Stimulated activated CD8-positive, alpha-beta memory T cell treated with anti-CD3 and anti-CD28 coated beads, Interleukin-12 subunit alpha, Interleukin-12 subunit beta, amount 100 ng/mL, for 24 hours (primary cell): ENCODE data around the gene ESF1.
"Not testable (repeated sequence)": the region's sequence is repeated elsewhere in the genome, so short reads cannot be mapped to it uniquely, and the experiment has no call there.

Source experiments
- DNase-seq: peaks from one replicate; pipeline ENCODE4 v3.0.0-alpha.2; 2020; ENCODE audit errors: extremely low read depth

The ESF1 gene

GRCh38 chr20:13790708-13791107, 6.0 kb upstream of the ESF1 start:
- no peak for DNase-seq

DNA sequence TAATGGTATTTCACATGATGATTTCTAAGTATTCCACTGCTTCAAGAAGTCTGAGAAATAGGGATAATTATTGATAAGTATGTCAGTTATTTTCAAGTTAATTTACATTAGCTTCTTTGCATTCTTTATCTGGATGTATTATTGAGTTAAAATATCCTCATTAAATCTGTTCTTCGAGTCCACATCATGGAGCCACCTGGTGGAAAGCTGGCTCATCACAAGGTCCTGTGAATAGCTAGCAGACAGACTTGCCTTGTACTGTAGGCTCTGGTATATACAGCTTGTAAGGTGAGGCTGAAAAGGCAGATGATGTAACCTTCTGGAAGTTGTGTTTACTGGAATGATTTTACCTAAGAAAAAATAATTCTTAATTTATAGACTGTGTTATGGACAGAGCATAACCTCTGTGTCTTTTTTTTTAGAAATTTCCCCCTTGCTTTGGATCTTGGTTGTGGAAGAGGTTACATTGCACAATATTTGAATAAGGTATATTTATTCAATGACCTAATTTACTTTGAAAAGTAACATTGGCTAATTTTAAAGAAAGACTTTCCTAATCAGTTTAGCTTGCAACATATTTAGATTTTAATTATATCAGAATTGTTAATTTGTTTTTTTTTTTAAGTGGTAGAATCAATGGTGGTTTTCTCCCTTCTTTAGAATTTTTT, 3.6 kb upstream of the ESF1 start:
- no peak for DNase-seq

DNA sequence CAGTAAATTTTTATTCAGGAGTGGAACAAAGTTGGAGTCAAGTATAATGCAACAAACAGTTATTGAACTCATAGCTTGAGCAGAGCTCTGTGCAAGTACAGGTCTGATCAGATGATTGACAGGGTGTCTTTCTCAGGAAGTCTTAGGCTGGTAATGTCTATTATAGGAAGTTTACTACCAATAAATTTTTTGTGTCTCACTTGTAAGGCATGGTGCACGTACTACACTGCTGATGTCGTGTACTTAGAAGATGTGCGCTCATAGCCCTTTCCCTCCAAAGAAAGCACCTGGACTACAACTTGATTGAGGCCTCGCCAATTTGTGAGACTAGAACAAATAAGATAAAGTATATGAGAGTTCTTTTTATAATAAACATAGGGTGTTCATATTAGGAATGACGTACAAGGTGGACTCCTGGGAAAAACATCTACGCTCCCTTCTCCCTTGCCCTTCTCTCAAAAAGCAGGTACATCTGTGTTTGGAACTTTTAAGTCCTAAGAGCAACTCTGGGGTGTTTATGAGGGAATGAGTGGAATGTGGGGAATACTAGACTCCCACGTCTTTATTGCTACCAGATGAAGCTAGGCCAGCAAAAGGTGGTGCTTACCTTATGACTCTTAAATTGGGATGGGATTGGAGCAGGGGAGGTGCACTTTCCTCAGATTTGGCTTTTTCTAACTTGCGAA, 1.6 kb upstream of the ESF1 start:
- DNase-seq: no peak

- DNase-seq: no peak
These were observed 337 bp downstream of the ESF1 start for GRCh38 chr20:13784271-13784892.

DNA sequence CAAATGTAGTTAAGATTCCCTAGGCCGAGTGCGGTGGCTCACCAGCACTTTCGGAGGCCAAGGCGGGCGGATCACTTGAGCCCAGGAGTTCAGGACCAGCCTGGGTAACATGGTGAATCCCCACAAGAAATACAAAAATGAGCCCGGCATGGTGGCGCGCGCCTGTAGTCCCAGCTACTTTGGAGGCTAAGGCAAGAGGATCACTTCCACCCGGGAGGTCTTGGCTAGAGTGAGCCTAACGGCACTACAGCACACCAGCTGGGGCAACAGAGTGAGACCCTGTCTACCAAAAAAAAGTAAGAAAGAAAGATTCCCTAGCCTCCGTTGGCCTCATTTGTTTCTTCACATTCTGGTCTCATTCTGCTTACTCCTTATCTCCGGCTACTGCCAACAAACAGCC, 1.2 kb downstream of the ESF1 start:
- no peak for DNase-seq

- DNase-seq: no peak
These were observed 5.9 kb downstream of the ESF1 start for GRCh38 chr20:13778827-13779226.

GRCh38 chr20:13777171-13777601, 7.5 kb downstream of the ESF1 start:
- no peak for DNase-seq

DNA sequence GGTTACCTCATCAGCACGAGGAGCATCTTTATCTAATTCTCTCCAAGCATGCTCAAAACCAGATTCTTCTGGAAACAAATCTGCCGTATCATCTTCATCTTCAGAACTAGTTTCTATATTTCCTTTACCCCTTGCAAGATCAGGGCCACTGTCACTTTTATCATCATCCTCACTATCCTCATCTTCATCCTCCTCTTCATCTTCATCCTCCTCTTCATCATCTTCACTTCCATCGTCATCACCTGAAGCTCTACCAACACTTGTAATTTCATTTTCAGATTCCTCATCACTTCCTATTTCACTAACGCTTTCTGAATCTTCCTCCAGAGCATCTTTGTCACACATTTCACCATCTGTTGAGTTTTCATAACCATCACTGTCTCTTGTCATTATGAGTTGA, 8.9 kb downstream of the ESF1 start:
- DNase-seq: no peak

DNA sequence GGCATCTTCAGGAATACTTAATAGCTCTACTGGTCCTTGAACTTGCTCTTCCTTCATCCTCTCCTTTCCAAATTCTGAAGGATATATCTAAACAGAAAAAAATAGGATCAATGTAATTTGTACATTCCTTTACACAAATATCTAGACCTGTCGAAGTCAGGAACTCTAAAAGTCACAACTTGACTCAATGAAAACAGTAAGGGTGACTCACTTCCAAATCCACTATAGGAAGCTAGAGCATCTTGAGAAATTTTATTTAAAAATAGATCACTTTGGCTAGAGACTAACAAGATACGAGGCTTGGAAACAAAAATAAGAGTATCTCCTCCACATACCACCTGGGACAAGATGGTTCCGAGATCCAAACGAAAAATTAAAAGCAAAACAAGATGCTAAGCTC, 12.2 kb downstream of the ESF1 start:
- DNase-seq: no peak

DNA sequence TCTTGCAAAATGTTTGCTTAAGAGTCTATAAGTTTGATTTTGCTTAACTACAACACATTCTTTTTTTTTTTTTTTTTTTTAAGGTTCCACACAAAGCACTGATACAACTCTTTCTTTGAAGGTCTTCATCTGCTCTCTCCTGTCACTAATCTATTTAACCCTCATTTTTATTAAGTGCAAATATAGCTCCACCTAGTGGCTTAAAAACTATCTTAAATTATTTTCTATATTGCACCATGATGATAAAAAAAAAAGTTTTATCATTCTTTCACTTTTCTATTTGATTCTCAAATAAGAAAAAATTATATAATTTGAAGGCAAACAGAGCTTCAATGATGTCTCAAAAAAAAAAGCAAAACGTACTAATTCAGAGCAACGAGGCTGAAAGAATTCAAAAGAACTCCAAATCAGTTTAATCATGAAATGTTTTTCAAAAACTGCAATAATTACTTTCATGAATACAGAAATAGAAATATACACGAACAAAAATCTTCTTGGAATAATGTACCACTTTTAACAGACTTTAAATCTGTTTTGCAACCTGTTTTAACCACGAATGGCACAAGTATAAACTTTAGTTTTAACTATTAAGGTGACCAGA, 12.8 kb downstream of the ESF1 start:
- no peak for DNase-seq

- DNase-seq: no peak
These were observed 14.6 kb downstream of the ESF1 start for GRCh38 chr20:13770141-13770540.

GRCh38 chr20:13765868-13766416, 18.8 kb downstream of the ESF1 start:
- DNase-seq: no peak

GRCh38 chr20:13765299-13765698, 19.4 kb downstream of the ESF1 start:
- no peak for DNase-seq

- not testable (repeated sequence) for DNase-seq
These were observed 24.2 kb downstream of the ESF1 start for GRCh38 chr20:13760451-13760946.

GRCh38 chr20:13758884-13759283, 25.8 kb downstream of the ESF1 start:
- DNase-seq: no peak

DNA sequence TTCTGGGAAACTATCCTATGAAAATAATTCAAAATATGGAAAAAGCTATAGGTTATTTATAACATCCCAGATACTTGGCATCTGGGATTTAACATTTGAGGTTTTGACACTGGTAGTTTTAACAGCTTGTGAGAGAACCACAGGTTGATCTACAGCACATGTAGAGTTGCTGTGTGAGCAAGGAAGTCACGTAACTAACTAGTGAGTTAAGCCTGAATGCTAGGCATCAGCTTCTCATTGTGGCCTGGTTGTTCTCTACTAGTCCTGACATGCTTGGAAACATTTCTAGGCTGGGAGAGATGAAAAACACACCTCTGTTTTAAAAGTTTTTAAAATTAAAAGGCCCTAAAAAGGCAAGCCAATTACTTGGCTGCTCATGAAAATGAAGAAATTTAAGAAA, 28.2 kb downstream of the ESF1 start:
- DNase-seq: no peak

- DNase-seq: no peak
These were observed 28.9 kb downstream of the ESF1 start for GRCh38 chr20:13755809-13756208.

DNA sequence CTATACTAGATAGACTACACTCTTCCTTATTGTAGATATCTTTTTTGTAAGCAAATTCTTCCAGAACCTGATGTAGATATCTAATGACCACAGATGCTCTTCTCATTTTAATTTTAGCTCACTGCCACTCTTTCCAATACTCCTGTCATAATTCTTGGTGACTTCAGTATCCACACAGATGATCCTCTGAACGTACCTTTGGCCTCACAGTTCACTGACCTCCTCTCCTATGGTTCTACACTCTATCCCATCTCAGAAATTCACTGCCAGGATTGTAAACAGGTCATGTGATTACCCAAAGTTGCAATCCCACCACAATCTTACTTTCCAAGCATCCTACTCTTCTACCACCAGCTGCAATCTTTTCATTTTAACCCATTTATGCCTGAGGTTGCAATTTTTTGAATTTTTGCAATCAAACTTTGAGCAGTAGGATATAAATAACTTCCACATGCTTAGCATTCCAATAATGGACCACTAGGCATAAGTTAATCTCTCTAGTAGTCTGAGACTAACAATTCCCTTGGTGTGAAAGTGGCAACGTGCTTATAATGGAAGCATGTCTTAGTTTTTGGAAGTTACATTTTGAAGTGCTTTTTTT, 31.2 kb downstream of the ESF1 start:
- no peak for DNase-seq

DNA sequence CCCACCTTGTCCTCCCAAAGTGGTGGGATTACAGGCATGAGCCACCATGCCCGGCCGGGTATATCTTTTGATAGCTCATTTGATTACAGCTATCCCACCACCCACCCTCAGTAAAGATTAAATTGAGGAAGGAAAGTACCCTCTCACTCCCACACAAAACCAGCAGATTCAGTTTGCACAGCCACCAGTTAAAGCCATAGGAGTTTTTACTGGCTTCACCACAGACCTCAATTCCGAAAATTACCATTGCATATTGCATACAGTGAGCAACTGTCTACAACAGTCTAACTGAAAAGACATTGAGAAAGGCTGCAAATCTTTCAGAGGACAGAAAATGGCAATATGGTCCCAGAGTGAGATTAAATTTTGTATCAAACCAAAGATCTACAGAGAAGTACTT, 34.9 kb downstream of the ESF1 start:
- DNase-seq: no peak

- no peak for DNase-seq
These were observed 38.9 kb downstream of the ESF1 start for GRCh38 chr20:13745784-13746183.

DNA sequence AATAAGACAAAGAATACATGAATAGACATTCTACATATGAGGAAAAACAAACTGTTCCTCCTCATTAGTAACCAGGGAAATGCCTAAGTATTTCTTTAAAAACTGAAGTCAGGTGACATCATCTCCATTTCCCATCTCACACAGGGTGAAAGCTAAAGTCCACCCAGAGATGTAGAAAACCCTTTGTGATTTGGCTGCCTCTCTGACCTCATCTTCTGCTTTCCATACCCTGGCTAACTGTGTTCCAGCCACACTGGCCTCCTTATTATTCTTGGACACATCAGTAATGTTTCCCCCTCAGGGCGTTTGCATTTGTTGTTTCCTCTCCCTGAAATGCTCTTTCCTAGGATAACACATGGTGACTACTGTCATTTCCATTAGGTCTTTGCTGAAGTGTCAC, 40.4 kb downstream of the ESF1 start:
- DNase-seq: no peak

DNA sequence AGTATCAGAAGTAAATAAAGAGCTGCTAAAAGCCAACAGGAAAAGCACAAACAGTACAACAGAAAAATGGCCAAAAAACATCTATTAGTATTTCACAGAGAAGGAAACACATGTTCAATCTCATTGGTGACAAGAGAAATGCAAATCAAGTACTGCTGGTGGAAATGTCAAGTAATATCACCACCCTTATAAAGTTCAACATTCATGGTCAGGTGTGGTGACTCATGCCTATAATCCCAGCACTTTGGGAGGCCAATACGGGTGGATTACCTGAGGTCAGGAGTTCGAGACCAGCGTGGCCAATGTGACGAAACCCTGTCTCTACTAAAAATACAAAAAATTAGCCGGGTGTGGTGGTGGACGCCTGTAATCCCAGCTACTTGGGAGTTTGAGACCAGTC, 42.8 kb downstream of the ESF1 start:
- no peak for DNase-seq
